NCI-H748 treated with DMSO at 0.1 percent for 48 hours (cell line): Measurements from ENCODE around the gene EME1.
"Not testable (repeated sequence)": the region's sequence is repeated elsewhere in the genome, so short reads cannot be mapped to it uniquely, and the experiment has no call there.

Source experiments
- DNase-seq: peaks from one replicate; lab custom pipeline; 2025; lab: John Stamatoyannopoulos, UW

EME1 gene

GRCh38 chr17:50372758-50373556 is at the start of gene EME1, which contains the start of gene MRPL27:
Gene EME1 (plus strand): TSS chr17:50373229. CDS start chr17:50375209, 1,980 bp downstream.
Gene MRPL27 (minus strand): TSS chr17:50373184. CDS start chr17:50373170, 14 bp downstream.
- DNase-seq, result peak; percentile 88

- DNase-seq, result no peak
Observed at GRCh38 chr17:50325906-50326305, 47.1 kb upstream of the EME1 start.

GRCh38 chr17:50326831-50327364 is 46.1 kb upstream of the EME1 start:
- DNase-seq, result no peak

- no peak for DNase-seq
Observed at GRCh38 chr17:50328363-50329325, 44.4 kb upstream of the EME1 start.

- DNase-seq, result no peak
Observed at GRCh38 chr17:50329716-50330115, 43.3 kb upstream of the EME1 start.

- no peak for DNase-seq
Observed at GRCh38 chr17:50330151-50330775, 42.8 kb upstream of the EME1 start.

GRCh38 chr17:50331085-50331791 is 41.8 kb upstream of the EME1 start:
- no peak for DNase-seq

GRCh38 chr17:50332196-50332595 is 40.8 kb upstream of the EME1 start:
- DNase-seq, result no peak

GRCh38 chr17:50333291-50334057 is 39.6 kb upstream of the EME1 start:
- not testable (repeated sequence) for DNase-seq

- DNase-seq, result no peak
Observed at GRCh38 chr17:50337956-50338355, 35.1 kb upstream of the EME1 start.

GRCh38 chr17:50338645-50339044 is 34.4 kb upstream of the EME1 start:
- DNase-seq, result no peak

GRCh38 chr17:50339381-50339780 is 33.6 kb upstream of the EME1 start:
- no peak for DNase-seq

- no peak for DNase-seq
Observed at GRCh38 chr17:50344731-50345365, 28.2 kb upstream of the EME1 start.

GRCh38 chr17:50345432-50346312 is 27.4 kb upstream of the EME1 start, which contains the start of gene XYLT2:
Gene XYLT2 (plus strand): TSS chr17:50346126. CDS start chr17:50346141, 15 bp downstream.
- peak; percentile 37 for DNase-seq

- DNase-seq, result no peak
Observed at GRCh38 chr17:50346313-50347116, 26.5 kb upstream of the EME1 start.

- no peak for DNase-seq
Observed at GRCh38 chr17:50347117-50347893, 25.7 kb upstream of the EME1 start.

GRCh38 chr17:50347894-50348291 is 25.1 kb upstream of the EME1 start:
- no peak for DNase-seq
